ENCODE data around the gene C1QL2.

The C1QL2 gene

DNA sequence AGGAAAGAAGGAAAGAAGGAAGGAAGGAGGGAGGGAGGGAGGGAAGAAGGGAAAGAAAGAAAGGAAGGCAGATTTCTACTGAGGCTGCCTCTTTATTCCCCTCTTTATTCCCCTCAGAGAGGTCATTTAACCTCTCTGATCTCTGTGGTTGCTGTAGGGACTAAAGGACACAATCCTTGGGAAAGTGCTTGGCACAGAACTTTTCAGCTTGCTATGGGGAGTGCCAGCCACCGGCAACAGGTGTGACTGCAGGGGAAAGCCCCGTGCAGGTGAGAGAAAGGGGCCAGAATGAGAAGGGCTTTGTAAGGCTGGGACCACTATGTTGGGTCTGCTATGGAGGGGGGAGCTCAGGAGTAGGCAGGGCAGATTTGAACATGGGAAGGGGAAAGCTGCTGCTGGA lies 37.3 kb upstream of the C1QL2 start:
- no peak for TF ChIP-seq JUND (IDR thresholded peaks at IDR 0.05; ENCODE audit: low read depth)
- in situ Hi-C loops (cut with HindIII; ENCODE audit: low pct_unique_long_range_greater_than_20kb, low sequenced_read_pairs) = no loop called here
- DNase-seq (ENCODE audit: low read depth in 1 of 2, low spot score in 1 of 2) = no peak

DNA sequence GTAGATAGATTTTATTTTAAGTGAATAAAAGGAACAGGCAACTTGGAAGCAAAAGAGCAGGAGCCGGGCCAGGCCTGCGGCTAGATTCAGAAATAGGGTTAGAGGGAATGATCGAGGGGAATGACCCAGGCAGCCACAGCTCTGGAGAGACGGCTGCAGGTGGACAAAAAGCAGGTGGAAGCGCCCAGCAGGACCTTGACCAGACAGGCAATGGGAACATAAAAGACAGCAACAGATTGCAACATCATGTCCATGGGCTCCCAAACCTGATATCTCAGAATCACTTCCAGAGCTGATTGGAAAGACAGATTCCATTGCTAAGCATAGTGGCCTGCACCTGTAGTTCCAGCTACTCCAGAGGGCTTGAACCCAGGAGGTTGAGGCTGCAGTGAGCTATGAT lies 36.5 kb upstream of the C1QL2 start:
- in situ Hi-C loops (cut with HindIII; ENCODE audit: low pct_unique_long_range_greater_than_20kb, low sequenced_read_pairs) = no loop called here
- no peak for TF ChIP-seq JUND (IDR thresholded peaks at IDR 0.05; ENCODE audit: low read depth)
- no peak for DNase-seq (ENCODE audit: low read depth in 1 of 2, low spot score in 1 of 2)

DNA sequence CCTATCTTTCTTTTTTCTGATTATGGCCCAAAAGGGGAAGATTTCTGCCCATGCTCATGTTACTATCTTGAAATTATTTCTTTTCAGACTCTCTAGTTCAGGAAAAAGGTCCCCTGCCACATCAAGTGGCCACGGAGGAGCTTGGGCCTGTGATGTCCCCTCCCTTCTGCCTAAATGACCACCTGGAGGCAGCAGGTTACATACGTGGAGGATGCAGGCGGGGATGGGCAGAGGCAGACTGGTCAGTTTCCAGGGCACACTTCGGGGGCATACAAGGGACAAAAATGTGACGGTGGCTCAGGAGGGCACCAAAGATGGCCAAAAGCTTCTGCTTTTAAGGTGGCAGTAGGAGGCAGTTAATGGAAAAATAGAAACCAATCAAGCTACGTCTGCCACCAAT lies 34.3 kb upstream of the C1QL2 start:
- in situ Hi-C loops (cut with HindIII; ENCODE audit: low pct_unique_long_range_greater_than_20kb, low sequenced_read_pairs) = no loop called here
- no peak for DNase-seq (ENCODE audit: low read depth in 1 of 2, low spot score in 1 of 2)
- TF ChIP-seq JUND (IDR thresholded peaks at IDR 0.05; ENCODE audit: low read depth) = no peak

DNA sequence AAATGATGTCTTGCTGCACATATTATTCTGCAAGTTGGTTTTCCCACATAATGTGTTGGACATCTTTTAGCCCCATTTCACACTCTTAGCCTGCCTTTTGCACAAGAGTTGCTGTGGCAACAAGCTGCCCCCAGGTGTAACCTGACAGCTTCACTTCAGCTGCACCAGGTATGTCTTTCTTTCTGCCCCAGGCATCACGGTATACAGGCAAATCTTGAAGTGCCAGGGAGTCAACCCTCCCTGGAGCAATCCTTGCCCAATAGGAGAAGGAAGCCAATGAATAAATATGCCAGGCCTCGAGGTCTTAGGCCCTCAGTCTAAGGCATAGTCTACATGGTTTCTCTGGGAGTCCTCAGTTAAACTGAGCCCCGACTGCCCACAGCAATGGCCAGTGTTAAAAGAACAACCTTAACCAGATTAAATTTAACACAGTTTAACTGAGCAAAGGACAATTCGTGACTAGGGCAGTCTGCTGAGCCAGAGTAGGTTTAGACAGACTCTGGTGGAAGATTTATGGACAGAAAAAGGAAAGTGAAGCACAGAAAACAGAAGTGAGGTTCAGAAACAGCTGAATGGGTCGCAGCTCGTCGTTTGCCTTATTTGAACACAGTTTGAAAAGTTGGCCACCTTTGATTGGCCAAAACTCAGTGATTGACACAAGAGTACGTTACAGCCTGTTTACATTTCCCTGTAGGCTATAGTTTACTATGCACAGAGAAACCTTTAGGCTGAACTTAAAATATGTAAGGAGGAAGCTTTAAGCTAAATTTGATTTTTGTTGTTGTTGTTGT lies 32.0 kb upstream of the C1QL2 start:
- DNase-seq (ENCODE audit: low read depth in 1 of 2, low spot score in 1 of 2) = peak in 1 of 2 experiments; percentile 69
- in situ Hi-C loops (cut with HindIII; ENCODE audit: low pct_unique_long_range_greater_than_20kb, low sequenced_read_pairs) = no loop called here
- no peak for TF ChIP-seq JUND (IDR thresholded peaks at IDR 0.05; ENCODE audit: low read depth)

DNA sequence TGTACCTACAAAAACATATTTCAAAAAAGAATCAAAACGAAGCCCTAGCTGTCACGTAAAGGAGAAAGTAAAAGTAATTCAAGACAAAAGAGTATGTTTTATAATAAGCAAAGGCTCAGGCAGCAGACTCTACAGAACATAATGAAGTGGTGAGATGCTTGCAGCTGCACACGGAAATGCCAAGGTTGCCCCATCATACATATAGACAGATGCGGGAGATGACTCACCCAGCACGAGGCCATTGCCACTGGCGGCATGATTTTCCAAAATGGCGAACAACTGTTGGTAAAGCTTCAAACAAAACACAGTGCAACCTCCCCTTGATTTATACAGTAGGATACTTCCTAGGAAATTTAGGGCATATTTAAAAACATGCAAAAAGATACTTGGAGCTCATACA lies 26.0 kb upstream of the C1QL2 start:
- no peak for DNase-seq (ENCODE audit: low read depth in 1 of 2, low spot score in 1 of 2)
- in situ Hi-C loops (cut with HindIII; ENCODE audit: low pct_unique_long_range_greater_than_20kb, low sequenced_read_pairs) = no loop called here
- TF ChIP-seq JUND (IDR thresholded peaks at IDR 0.05; ENCODE audit: low read depth) = no peak

DNA sequence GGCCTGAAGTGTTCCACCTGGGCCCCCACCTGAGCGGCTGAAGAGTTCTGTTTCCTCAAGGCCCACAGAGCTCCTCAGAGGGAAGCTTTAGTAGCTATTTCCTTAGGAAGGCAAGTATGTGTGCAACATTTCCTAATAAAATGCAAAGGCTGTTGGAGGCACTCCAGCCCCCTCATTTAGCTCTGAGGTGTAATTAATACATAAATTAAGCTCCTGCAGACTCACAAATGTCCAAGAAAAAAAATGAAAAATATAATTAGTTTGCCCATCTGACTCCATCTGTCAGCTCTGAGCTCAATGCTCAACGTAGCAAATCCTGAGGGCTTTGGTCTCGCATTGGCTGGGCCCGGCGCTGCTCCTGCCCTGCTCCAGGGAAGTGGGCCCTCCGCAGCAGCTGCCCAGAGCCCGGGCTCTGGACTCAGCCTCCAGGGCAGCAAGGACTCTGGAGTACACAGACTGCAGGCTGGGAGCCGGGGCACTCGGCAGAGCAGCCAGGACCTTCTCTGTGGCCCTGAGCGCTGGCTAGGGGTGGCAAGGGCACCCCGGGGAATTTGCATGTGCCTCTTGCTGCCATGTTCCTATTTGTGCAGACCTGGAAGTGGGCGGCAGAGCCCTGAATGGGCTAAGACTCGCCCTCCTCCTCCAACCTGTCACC lies 23.4 kb upstream of the C1QL2 start:
- no peak for TF ChIP-seq JUND (IDR thresholded peaks at IDR 0.05; ENCODE audit: low read depth)
- no peak for DNase-seq (ENCODE audit: low read depth in 1 of 2, low spot score in 1 of 2)
- in situ Hi-C loops (cut with HindIII; ENCODE audit: low pct_unique_long_range_greater_than_20kb, low sequenced_read_pairs) = no loop called here

GRCh38 chr2:119181391-119181790 lies 22.8 kb upstream of the C1QL2 start:
- no peak for TF ChIP-seq JUND (IDR thresholded peaks at IDR 0.05; ENCODE audit: low read depth)
- in situ Hi-C loops (cut with HindIII; ENCODE audit: low pct_unique_long_range_greater_than_20kb, low sequenced_read_pairs) = no loop called here
- DNase-seq (ENCODE audit: low read depth in 1 of 2, low spot score in 1 of 2) = no peak

GRCh38 chr2:119180892-119181291 lies 22.3 kb upstream of the C1QL2 start:
- DNase-seq (ENCODE audit: low read depth in 1 of 2, low spot score in 1 of 2) = no peak
- TF ChIP-seq JUND (IDR thresholded peaks at IDR 0.05; ENCODE audit: low read depth) = no peak

GRCh38 chr2:119179991-119180390 lies 21.4 kb upstream of the C1QL2 start:
- in situ Hi-C loops (cut with HindIII; ENCODE audit: low pct_unique_long_range_greater_than_20kb, low sequenced_read_pairs) = no loop called here
- DNase-seq (ENCODE audit: low read depth in 1 of 2, low spot score in 1 of 2) = no peak
- TF ChIP-seq JUND (IDR thresholded peaks at IDR 0.05; ENCODE audit: low read depth) = no peak

More at GRCh38 chr2:119180892-119181291, 22.3 kb upstream of the C1QL2 start:
- in situ Hi-C loops (cut with HindIII; ENCODE audit: low pct_unique_long_range_greater_than_20kb, low sequenced_read_pairs) = no loop called here

DNA sequence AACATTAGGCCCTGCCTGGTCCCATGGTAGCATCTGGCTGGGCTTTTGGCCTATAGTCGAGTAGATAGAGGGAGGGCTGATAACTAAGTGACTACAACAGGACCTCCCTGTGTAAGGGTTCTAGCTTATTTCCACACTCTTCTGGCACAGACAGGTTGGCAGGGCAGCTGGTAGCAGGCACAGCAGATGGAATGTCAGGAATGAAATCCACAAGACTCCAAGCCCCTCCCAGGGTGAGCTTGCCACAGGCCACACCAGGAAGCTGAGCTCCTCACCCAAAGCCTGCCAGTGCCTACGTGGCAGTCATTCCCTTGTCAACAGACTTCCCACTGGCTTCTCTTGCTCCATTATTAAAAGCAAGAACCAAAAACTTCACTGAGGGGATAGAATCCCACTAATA lies 20.7 kb upstream of the C1QL2 start:
- DNase-seq (ENCODE audit: low read depth in 1 of 2, low spot score in 1 of 2) = peak; percentile 36 to 83
- in situ Hi-C loops (cut with HindIII; ENCODE audit: low pct_unique_long_range_greater_than_20kb, low sequenced_read_pairs) = no loop called here
- no peak for TF ChIP-seq JUND (IDR thresholded peaks at IDR 0.05; ENCODE audit: low read depth)

GRCh38 chr2:119178776-119179175 lies 20.2 kb upstream of the C1QL2 start:
- no peak for TF ChIP-seq JUND (IDR thresholded peaks at IDR 0.05; ENCODE audit: low read depth)

GRCh38 chr2:119177838-119178190 lies 19.3 kb upstream of the C1QL2 start:
- no peak for TF ChIP-seq JUND (IDR thresholded peaks at IDR 0.05; ENCODE audit: low read depth)
- DNase-seq (ENCODE audit: low read depth in 1 of 2, low spot score in 1 of 2) = no peak
- in situ Hi-C loops (cut with HindIII; ENCODE audit: low pct_unique_long_range_greater_than_20kb, low sequenced_read_pairs) = no loop called here

More at GRCh38 chr2:119178776-119179175, 20.2 kb upstream of the C1QL2 start:
- no peak for DNase-seq (ENCODE audit: low read depth in 1 of 2, low spot score in 1 of 2)
- in situ Hi-C loops (cut with HindIII; ENCODE audit: low pct_unique_long_range_greater_than_20kb, low sequenced_read_pairs) = no loop called here

DNA sequence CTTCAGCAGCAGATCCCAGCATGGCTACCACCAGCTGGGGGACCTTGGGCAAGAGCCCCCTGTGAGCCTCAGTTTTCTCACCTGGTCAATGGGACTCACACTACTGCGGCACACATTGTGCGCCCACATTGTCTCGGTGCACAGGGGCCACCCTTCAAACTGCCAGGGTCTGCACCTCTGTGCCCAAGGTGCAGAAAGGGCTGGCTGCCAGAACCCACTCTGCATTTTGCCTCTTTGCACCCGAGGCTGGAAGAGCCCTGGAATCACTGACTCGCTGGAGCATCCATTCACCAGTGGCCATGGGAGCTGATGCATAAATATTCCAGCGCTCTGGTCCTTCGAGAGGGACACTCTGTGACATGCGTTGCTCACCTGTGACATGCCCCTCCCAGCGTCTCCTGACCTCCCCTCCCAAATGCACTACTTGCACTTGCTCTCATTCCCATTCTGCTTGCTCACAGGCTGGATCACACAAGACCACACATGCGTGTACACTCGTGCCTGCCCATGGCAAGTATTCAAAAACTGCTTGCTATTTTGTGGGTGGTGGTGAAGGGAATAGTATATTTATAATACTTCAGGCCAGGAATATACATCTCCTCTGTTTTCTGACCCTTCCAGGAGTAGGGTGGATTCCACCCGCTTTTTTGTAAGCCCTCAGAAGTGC lies 18.8 kb upstream of the C1QL2 start:
- in situ Hi-C loops (cut with HindIII; ENCODE audit: low pct_unique_long_range_greater_than_20kb, low sequenced_read_pairs) = no loop called here
- TF ChIP-seq JUND (IDR thresholded peaks at IDR 0.05; ENCODE audit: low read depth) = no peak
- no peak for DNase-seq (ENCODE audit: low read depth in 1 of 2, low spot score in 1 of 2)
